ENCODE measurements around the gene CTR9. TPM values are rescaled to one million over a fixed set of nuclear protein-coding genes. Genes with fewer than 3 reads are reported as not detected.

The CTR9 gene
- total and polyA plus RNA-seq, 9 of the 15 experiments (the other 6 are each of a cell fraction or from before 2014, with no cell fraction given): 25.4 to 79.3 (median 47.3) TPM

- TF ChIP-seq ZBTB5 (IDR thresholded peaks at IDR 0.05) (no peak), HMGXB4 (CRISPR knock-in tag; IDR thresholded peaks at IDR 0.05) (no peak), TBP (optimal IDR thresholded peaks at IDR 0.05; ENCODE audit: low read depth, low read length) (peak; percentile 60), NFRKB (IDR thresholded peaks at IDR 0.05; ENCODE audit: low read depth) (0 out of 2 replicates have a peak, but pooled peaks have one; percentile 39), ETV1 (tag; conservative IDR thresholded peaks at IDR 0.05; ENCODE audit: low read depth) (peak; percentile 92), STAT5B (CRISPR knock-in tag; IDR thresholded peaks at IDR 0.05) (no peak), MCM7 (IDR thresholded peaks at IDR 0.05) (no peak), MGA (IDR thresholded peaks at IDR 0.05) (peak; percentile 64; the same call in 1 of the 2 replicates), FOSL1 (tag; conservative IDR thresholded peaks at IDR 0.05) (peak; percentile 86), ZC3H11A (IDR thresholded peaks at IDR 0.05; ENCODE audit: low read depth, low read length) (peak; percentile 40; the same call in 1 of the 2 replicates), ZBTB7A (IDR thresholded peaks at IDR 0.05; ENCODE audit: borderline replicate concordance, control insufficient read depth, low read depth, low read length) (peak; percentile 78; the same call in 1 of the 2 replicates)
Measured at GRCh38 chr11:10735481-10736475, 15.3 kb upstream of the CTR9 start (continued).
